ENCODE measurements around the gene HSPBP1.

- TF ChIP-seq, protein P1, sequence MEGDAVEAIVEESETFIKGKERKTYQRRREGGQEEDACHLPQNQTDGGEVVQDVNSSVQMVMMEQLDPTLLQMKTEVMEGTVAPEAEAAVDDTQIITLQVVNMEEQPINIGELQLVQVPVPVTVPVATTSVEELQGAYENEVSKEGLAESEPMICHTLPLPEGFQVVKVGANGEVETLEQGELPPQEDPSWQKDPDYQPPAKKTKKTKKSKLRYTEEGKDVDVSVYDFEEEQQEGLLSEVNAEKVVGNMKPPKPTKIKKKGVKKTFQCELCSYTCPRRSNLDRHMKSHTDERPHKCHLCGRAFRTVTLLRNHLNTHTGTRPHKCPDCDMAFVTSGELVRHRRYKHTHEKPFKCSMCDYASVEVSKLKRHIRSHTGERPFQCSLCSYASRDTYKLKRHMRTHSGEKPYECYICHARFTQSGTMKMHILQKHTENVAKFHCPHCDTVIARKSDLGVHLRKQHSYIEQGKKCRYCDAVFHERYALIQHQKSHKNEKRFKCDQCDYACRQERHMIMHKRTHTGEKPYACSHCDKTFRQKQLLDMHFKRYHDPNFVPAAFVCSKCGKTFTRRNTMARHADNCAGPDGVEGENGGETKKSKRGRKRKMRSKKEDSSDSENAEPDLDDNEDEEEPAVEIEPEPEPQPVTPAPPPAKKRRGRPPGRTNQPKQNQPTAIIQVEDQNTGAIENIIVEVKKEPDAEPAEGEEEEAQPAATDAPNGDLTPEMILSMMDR (conservative IDR thresholded peaks at IDR 0.05; ENCODE audit: low read depth, low read length), result no peak
- TF ChIP-seq EZH2 (IDR thresholded peaks at IDR 0.05; ENCODE audit: low read length, unreplicated experiment) (no peak), EZH2phosphoT487 (IDR thresholded peaks at IDR 0.05; ENCODE audit: borderline replicate concordance, low read length) (no peak)
Measured at GRCh38 chr19:55251341-55252081, 28.4 kb downstream of the HSPBP1 start.

All from PC-3 (cell line).